Activated CD4-positive, alpha-beta T cell treated with anti-CD3 and anti-CD28 coated beads, Interleukin-2, amount 10 ng/mL, durations not matched to agents 24 days and 14 days (primary cell): ENCODE measurements around the gene RNF150. TPM values are rescaled to one million over a fixed set of nuclear protein-coding genes. Genes with fewer than 3 reads are reported as not detected.

Source experiments
- DNase-seq: peaks from one replicate; pipeline ENCODE4 v3.0.0; 2022
- H3K27ac Mint-ChIP-seq: one replicate; pipeline ENCODE4 v1.8.0; 2022; ENCODE audit warnings: mild to moderate bottlenecking, mixed read lengths
- H3K27me3 Mint-ChIP-seq: one replicate; pipeline ENCODE4 v1.8.0; 2022; ENCODE audit warnings: mixed read lengths
- H3K36me3 Mint-ChIP-seq: one replicate; pipeline ENCODE4 v1.8.0; 2022; ENCODE audit warnings: low read depth, mild to moderate bottlenecking, mixed read lengths
- H3K4me1 Mint-ChIP-seq: one replicate; pipeline ENCODE4 v1.8.0; 2021; ENCODE audit warnings: mixed read lengths
- H3K4me3 Mint-ChIP-seq: one replicate; pipeline ENCODE4 v1.8.0; 2022; ENCODE audit warnings: mild to moderate bottlenecking, moderate library complexity, mixed read lengths
- H3K9me3 Mint-ChIP-seq: one replicate; pipeline ENCODE4 v1.8.0; 2021; ENCODE audit warnings: mixed read lengths
- intact Hi-C: fragments of 100-400 bp; cut with micrococcal nuclease; formaldehyde crosslinking; loops from one replicate; pipeline ENCODE4 v1.15.1; 2023
- total RNA-seq: library from RNA; stranded (reverse); gene quantifications from 2 replicates; pipeline ENCODE4 v1.2.3, GENCODE V29; 2022

Gene RNF150
- total RNA-seq, 1 donor from 2014 or later: not detected

DNA sequence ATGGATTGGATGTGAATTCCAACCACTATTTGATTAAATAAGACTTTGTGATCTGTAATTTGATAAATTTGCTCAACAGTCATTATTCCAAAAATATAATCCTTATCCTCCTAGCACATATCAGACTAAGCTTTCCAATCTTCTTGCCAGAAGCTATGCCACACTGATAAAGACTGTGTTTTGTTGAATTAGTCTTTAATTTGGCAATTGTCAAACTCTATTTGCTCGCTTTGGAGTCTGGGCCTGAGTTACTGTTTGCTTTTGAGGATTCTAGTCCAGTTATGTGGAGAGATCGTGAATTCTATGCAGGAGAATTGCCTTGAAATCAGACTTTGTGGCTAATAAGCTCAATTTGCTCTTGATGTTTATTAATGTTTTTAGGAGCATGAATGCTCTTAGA, 10.9 kb upstream of the RNF150 start:
- Mint-ChIP-seq H3K9me3 (no peaks in the 10 kb centered on the region), H3K27me3 (peaks cover 7% of the 10 kb centered on the region), H3K4me1 (no peaks in the 10 kb centered on the region), H3K27ac (no peak overlapping the region), H3K36me3 (no peaks in the 10 kb centered on the region), H3K4me3 (no peak overlapping the region)
- intact Hi-C loops: no loop called here
- DNase-seq: no peak

DNA sequence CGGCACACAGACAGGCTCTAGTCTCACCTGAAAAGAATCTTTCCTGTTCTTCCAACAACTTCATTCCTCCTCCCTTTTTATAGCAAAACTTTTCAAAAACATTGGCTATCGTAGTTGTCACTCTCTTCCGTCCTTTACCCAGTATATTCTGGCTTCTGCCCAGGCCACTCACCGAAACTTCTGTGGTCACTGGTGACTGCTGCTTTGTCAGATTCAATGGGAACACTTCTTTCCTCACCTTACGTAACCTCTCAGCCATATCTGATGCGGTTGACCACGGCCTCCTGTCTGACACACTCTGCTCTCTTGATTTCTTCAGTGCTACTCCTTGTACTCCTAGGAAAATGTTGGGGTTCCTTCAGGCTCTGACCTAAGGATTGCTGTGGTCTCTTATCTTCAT, 9.2 kb upstream of the RNF150 start:
- Mint-ChIP-seq H3K4me1 (no peaks in the 10 kb centered on the region), H3K9me3 (no peaks in the 10 kb centered on the region), H3K36me3 (no peaks in the 10 kb centered on the region), H3K4me3 (no peak overlapping the region), H3K27me3 (peaks cover 9% of the 10 kb centered on the region), H3K27ac (no peak overlapping the region)
- no peak for DNase-seq
- intact Hi-C loops: no loop called here

DNA sequence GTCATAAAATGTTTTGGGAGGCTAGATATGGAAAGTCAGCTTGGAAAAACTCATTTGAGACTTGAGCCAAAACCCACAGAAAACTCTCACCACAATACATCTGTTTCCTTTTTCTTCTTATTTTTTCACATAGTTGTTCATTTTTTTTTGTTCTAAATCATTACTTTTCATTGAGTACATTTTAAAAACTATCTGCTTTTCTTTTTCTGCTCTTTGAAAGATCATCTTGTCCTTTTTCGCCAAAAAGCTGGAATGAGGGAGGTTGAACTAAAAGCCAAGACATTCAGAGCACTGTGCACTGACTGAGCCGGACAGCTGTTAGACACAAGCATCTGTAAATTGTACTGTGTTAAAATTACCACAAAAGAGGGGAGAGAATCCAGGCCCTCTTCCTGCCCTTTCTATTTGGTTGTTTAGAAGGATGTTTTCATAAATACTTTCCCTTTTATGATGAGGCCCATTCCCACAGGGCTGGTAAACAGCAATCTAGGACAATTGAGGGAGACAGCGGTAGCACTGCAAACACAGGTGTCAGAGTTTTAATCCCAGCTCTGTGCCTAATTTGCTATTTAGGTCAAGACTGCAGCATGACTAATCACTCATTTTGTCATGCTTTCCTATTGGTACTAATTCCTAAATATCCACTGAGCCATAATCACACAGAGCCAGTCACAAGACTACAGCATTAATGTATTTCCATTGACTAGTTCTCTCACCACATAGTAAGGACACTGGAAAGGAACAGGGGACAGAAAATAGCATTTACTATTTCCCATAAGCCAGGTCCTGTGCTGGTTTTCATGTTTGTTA, 7.3 kb upstream of the RNF150 start:
- peaks cover 20% of the 10 kb centered on the region for H3K27me3 Mint-ChIP-seq
- H3K27ac Mint-ChIP-seq: no peak overlapping the region
- H3K4me3 Mint-ChIP-seq: no peak overlapping the region
- H3K36me3 Mint-ChIP-seq: no peaks in the 10 kb centered on the region
- no peaks in the 10 kb centered on the region for H3K4me1 Mint-ChIP-seq
- intact Hi-C loops: no loop called here
- no peak for DNase-seq
- no peaks in the 10 kb centered on the region for H3K9me3 Mint-ChIP-seq

DNA sequence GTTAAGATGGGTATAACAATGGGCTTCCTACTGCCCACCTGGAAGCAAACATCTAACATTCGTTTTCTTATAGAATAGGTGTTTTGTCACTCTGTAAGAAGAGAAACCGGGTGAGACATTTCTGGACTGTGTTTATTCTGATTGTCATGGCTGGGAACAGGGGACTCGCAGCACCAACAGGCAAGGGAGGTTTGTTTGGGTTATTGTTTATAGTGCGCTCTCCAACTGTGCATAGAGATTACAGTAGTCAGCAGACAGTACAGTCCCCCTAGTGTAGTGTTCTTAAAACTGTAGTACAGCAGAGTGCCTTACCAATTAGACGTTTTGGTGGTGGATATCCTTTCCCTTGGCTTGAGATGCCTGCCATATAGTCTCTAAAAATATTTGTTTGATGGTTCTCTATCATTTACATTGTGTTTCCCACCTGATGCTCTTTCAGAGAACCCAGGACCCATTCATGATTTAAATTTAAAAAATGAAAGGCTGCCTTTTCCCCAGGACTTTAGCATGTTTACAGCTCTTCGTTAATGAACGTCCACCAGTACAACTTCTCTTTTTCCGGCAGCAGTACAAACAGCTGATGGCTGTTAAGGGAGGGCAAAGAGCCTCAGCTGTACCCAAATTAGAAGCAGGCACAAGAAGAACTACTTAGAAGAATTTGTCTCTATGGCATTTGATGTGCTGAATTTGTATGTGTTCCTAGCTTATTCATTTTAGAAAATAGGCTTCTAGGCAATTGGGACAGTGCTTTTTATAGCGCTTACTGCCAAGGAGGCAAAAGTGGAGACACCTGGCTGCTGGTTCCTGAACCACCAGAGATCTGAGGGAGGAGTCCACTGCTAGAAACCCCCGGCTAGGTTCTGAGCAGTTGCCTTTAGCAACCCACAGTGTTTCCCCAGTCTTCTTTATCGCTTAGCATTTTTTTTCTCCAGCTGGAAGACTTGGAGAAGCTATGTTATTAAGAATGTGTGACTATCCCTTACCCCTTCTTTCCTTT, 1.0 kb upstream of the RNF150 start:
- no peak overlapping the region for H3K27ac Mint-ChIP-seq
- intact Hi-C loops: loop anchor here (1.0 kb wide), 1 partner anchor 273 kb away; no protein-coding TSS in a partner anchor
- H3K4me3 Mint-ChIP-seq: peak overlapping the region; percentile 93
- peaks cover 68% of the 10 kb centered on the region for H3K27me3 Mint-ChIP-seq
- peaks cover 1% of the 10 kb centered on the region for H3K36me3 Mint-ChIP-seq
- no peaks in the 10 kb centered on the region for H3K9me3 Mint-ChIP-seq
- H3K4me1 Mint-ChIP-seq: peaks cover 10% of the 10 kb centered on the region
- DNase-seq: no peak

DNA sequence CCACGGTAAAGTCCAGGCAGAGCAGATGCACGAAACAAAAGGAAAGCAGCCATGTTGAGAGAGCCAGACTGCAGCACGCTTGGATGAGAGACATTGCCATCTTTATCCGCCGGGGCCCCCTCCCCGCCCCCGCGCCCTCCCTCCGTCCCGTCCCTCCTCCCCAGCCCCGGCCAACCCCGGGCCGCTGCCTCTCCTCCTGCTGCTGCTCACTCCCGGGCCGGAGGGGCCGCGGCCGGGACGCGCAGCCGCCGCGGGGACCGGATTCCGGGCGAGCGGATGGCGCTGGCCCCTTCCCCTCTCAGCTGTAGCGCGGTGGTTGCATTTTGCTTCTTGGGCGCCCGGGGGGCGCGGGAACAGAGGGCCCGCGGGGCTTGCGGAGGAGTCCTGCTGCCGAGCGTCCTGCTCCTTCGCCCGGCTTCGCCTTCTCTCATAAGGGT, 542 bp downstream of the RNF150 start:
- peaks cover 10% of the 10 kb centered on the region for H3K4me1 Mint-ChIP-seq
- H3K27me3 Mint-ChIP-seq: peaks cover 76% of the 10 kb centered on the region
- no peaks in the 10 kb centered on the region for H3K9me3 Mint-ChIP-seq
- peaks cover 1% of the 10 kb centered on the region for H3K36me3 Mint-ChIP-seq
- peak overlapping the region; percentile 93 for H3K4me3 Mint-ChIP-seq
- peak; percentile 57 for DNase-seq
- no peak overlapping the region for H3K27ac Mint-ChIP-seq
- intact Hi-C loops: loop anchor here (1.0 kb wide), 1 partner anchor 271 kb away; no protein-coding TSS in a partner anchor

DNA sequence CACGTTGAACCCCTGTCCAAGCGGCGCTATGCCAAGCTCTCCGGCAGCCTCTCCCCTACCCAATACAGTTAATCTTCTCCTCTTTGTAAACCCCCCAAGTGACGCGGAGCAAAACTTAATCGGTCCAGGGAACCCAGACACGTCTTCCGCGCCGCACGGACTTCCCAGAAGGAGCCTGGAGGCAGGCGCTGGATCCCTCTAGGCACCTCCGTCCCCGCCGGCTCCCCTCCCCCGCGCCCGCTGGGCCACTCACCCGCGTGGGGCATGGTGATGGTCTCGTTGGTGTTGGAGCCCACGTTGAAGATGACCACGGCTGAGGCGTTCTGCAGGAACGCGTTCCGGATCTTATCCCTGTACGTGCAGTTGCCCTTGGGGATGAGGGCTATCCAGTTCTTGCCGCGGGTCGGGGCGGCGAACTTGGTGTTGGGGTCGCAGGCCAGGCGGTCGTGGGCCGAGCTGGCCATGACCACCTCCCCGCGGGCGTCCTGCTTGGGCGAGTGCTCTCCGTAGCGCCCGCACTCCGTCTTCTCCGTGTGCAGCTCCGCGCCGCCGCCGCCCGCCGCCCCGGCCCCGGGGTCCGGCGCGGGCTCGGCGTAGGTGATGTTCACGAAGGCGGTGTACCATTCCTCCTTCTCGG, 1.1 kb downstream of the RNF150 start:
- H3K4me1 Mint-ChIP-seq: peaks cover 10% of the 10 kb centered on the region
- intact Hi-C loops: no loop called here
- H3K9me3 Mint-ChIP-seq: no peaks in the 10 kb centered on the region
- peak overlapping the region; percentile 63 for H3K4me3 Mint-ChIP-seq
- peaks cover 1% of the 10 kb centered on the region for H3K36me3 Mint-ChIP-seq
- no peak overlapping the region for H3K27ac Mint-ChIP-seq
- peaks cover 73% of the 10 kb centered on the region for H3K27me3 Mint-ChIP-seq
- DNase-seq: peak; percentile 56

DNA sequence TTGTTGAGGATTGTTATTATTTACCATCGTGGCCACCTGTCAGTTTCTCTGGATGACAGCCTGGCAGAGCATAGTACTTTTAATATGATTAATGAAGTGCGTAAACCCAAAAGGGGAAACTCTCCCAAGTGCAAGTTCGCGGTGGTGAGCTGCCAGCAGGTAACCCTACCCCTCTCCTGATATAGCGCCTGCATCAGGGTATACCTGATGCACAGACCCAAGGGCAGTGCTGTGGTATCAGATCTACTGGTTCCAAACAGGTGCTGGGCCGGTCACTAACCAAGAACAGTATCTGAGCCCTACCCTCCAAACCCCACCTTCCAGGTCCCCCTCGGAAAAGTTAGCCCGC, 1.6 kb downstream of the RNF150 start:
- intact Hi-C loops: no loop called here
- peak overlapping the region; percentile 63 for H3K4me3 Mint-ChIP-seq
- no peak overlapping the region for H3K27ac Mint-ChIP-seq
- H3K27me3 Mint-ChIP-seq: peaks cover 69% of the 10 kb centered on the region
- H3K9me3 Mint-ChIP-seq: no peaks in the 10 kb centered on the region
- peaks cover 10% of the 10 kb centered on the region for H3K4me1 Mint-ChIP-seq
- peaks cover 1% of the 10 kb centered on the region for H3K36me3 Mint-ChIP-seq
- no peak for DNase-seq

DNA sequence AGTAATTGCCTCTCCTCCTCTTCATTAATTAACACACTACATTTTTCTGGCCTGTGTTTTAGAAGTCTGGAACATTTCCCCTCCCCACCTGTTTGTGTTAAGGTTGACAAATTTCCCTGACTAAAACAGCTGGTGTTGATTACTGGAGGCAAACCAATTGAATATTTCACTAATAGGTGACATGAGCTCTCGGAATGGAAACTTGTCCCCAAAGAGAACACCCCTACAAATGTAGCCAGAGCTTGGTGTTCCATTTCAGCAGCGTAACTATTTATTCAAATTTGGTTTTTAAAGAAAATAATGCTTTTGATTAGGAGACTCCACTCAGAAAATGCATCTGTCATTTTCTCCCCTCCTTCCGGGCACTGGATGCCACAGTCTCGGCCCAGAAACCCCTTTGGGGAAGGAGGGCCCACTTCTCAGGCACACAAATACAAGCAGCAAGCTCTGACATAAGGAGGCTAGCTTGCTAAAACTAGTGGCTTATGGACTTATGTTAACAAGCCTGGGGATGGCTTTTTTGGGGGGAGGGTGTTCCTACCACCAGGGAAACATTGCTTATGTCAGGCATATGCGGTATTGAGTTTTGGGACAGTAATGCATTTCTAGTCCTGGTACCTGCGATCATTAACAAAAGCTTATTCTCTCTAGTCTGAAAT, 2.2 kb downstream of the RNF150 start:
- Mint-ChIP-seq H3K36me3 (peaks cover 1% of the 10 kb centered on the region), H3K9me3 (no peaks in the 10 kb centered on the region), H3K27ac (no peak overlapping the region), H3K4me1 (peaks cover 10% of the 10 kb centered on the region), H3K4me3 (no peak overlapping the region), H3K27me3 (peaks cover 67% of the 10 kb centered on the region)
- intact Hi-C loops: no loop called here
- no peak for DNase-seq

DNA sequence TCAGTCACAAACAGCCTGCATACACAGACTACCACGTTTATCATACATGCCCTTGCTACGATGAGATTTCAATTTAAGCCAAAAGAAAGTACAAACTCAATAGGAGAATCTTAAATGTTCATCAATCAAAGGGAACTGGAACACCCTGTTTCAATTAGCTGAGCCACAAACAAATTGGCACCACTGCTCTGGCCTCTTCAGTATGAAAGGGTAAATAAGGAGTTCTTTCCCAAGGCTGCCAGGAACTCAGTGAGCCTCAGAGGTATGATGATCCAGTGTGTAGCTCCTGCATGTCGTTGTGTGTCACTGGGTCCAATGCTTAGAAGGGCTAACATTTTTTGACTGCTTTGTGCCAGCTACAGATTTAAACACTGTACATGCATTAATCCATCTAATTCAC, 5.4 kb downstream of the RNF150 start:
- H3K36me3 Mint-ChIP-seq: no peaks in the 10 kb centered on the region
- intact Hi-C loops: no loop called here
- H3K9me3 Mint-ChIP-seq: no peaks in the 10 kb centered on the region

DNA sequence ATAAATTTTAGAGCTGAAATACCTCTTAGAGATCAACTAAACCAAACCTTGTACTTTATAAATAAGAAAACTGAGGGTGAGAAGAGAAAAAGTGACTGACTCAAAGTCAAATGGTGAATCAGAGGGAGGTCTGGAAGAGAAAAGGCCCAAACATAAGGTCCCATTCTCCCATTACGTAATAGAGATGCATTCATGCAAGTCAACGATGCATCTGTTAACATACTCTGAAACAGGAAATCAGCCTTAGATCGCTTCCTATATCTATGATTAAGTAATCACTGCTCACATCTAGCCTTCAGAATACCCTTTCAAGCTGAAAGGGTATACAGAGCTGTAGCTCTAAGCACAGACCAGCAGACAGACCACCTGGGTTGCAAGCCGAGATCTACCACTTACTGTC, 6.5 kb downstream of the RNF150 start:
- no peak overlapping the region for H3K27ac Mint-ChIP-seq
- no peak for DNase-seq
- intact Hi-C loops: no loop called here
- H3K4me3 Mint-ChIP-seq: no peak overlapping the region
- no peaks in the 10 kb centered on the region for H3K4me1 Mint-ChIP-seq
- no peaks in the 10 kb centered on the region for H3K9me3 Mint-ChIP-seq
- H3K27me3 Mint-ChIP-seq: peaks cover 34% of the 10 kb centered on the region
- H3K36me3 Mint-ChIP-seq: no peaks in the 10 kb centered on the region

More for the DNA sequence above, 5.4 kb downstream of the RNF150 start:
- H3K4me1 Mint-ChIP-seq: peaks cover 3% of the 10 kb centered on the region
- H3K4me3 Mint-ChIP-seq: no peak overlapping the region
- DNase-seq: no peak
- H3K27ac Mint-ChIP-seq: no peak overlapping the region
- H3K27me3 Mint-ChIP-seq: peaks cover 39% of the 10 kb centered on the region

DNA sequence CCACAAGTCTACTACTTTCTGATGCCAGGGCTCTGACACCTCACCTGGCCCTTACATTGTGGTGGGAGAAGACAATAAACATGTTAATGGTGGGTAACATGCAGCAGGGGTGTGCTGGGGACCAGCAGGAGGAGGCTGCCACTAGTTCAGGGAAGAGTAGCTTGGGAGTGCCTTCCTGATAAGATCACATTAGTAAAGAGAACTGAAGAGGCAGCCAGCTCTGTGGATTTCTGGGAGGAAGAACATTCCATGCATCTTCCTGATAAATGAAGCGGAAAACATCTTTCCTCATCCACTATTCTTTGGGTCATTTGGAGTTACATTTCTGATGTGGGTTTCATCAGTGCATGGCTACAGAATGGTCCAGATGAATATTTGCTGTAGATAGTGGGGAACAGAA, 9.0 kb downstream of the RNF150 start:
- Mint-ChIP-seq H3K36me3 (no peaks in the 10 kb centered on the region), H3K27me3 (peaks cover 9% of the 10 kb centered on the region), H3K4me3 (no peak overlapping the region), H3K9me3 (no peaks in the 10 kb centered on the region), H3K4me1 (no peaks in the 10 kb centered on the region), H3K27ac (no peak overlapping the region)
- intact Hi-C loops: no loop called here
- no peak for DNase-seq

DNA sequence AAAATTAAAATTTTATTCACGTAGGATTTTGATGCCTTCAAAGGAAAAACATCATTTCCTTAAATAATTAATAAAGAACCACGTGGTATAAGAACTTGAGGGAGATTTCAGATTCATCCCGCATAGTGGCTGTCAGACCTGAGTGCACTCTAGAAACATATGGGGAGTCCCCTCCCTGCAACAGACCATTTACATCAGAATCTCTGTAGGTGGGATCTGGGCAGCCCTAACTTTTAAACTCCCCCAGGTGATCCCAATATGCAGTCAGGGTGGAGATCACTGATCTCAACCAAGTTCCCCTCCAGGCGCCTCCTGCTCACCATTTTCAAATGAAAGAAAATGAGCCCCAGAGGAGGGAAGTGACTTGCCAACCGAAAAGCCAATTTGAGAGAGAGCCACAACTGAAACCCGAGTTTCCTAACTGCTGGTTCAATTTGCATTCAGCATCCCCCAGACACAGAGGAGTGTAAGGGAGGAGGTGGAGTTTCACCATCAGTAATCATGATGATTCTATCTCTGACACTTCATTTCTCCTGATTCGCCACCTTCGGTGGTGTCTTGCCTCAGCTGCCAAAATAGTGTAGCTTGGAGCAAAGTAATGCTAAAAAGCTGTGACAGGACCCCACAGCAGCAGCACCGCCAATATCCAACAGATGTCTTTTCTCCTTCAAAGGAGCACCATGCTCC, 11.4 kb downstream of the RNF150 start:
- Mint-ChIP-seq H3K9me3 (no peaks in the 10 kb centered on the region), H3K4me3 (no peak overlapping the region), H3K36me3 (no peaks in the 10 kb centered on the region), H3K4me1 (no peaks in the 10 kb centered on the region), H3K27me3 (no peaks in the 10 kb centered on the region), H3K27ac (no peak overlapping the region)
- intact Hi-C loops: no loop called here
- no peak for DNase-seq

DNA sequence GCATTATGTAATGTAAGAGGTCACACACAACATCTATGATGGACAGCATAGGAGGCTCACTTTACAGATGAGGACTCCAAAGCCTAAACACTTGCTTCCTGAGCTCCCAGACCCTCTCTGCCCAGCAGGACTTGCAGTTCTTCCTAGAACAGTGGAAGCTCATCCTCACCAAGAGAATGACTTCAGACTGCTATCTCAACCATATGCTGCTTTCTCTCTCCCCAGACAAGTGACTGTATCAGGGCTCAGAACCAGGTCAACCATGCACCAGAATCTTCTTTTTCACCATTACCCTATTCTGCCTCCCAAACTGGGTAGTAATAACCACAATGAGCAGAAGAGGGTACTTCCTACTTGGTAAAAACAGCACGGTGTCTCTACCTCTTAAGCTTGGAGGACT, 12.2 kb downstream of the RNF150 start:
- H3K4me3 Mint-ChIP-seq: no peak overlapping the region
- no peak for DNase-seq
- intact Hi-C loops: no loop called here

More for the DNA sequence above, 12.2 kb downstream of the RNF150 start:
- Mint-ChIP-seq H3K9me3 (no peaks in the 10 kb centered on the region), H3K27me3 (no peaks in the 10 kb centered on the region), H3K4me1 (no peaks in the 10 kb centered on the region), H3K27ac (no peak overlapping the region), H3K36me3 (no peaks in the 10 kb centered on the region)
